Nucleus accumbens (tissue), 56 donors: Measurements from ENCODE around the gene CXCL1.
A peak's percentile ranks its signal among the peaks of the same experiment; 100 is the strongest.

Experiments
- DNase-seq, 56 donors: peaks; one replicate each; lab custom pipeline; 2025; lab: John Stamatoyannopoulos, UW

The CXCL1 gene

GRCh38 chr4:73869130-73870055 is at the start of gene CXCL1:
Gene CXCL1, plus strand, starts transcription at chr4:73869393. Its CDS starts 78 bp downstream, at chr4:73869471.
- no peak for DNase-seq

- no peak for DNase-seq
These were observed 47.9 kb upstream of the CXCL1 start for GRCh38 chr4:73821325-73821724.

GRCh38 chr4:73822389-73822788 is 46.8 kb upstream of the CXCL1 start:
- no peak for DNase-seq

- DNase-seq, result no peak
These were observed 46.2 kb upstream of the CXCL1 start for GRCh38 chr4:73822812-73823504.

DNA sequence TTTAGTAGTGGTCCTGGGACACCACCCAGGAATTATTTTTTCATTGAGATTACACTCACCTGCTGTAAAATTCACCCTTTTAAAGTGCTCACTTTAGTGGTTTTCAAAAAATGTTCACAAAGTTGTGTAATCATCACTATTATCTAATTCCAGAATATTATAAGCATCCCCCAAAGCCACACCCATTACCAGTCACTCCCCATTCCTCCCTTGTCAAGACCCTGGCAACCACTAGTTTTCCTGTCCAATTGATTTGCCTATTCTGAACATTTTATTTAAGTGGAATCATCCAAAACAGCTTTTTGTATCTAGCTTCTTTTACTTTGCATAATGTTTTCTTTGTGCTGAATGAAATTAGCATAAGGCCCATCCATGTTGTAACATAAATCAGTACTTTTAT is 45.4 kb upstream of the CXCL1 start:
- no peak for DNase-seq

- DNase-seq, result no peak
These were observed 40.2 kb upstream of the CXCL1 start for GRCh38 chr4:73828956-73829355.

- no peak for DNase-seq
These were observed 37.6 kb upstream of the CXCL1 start for GRCh38 chr4:73831569-73831968.

- no peak for DNase-seq
These were observed 36.4 kb upstream of the CXCL1 start for GRCh38 chr4:73832651-73833237.

- peak in 2 of 56 donors; percentile 1 to 6 for DNase-seq
These were observed 32.6 kb upstream of the CXCL1 start, which contains the start of gene CXCL6 for GRCh38 chr4:73836373-73837279. Gene CXCL6, plus strand, starts transcription at chr4:73836678. Its CDS starts 73 bp downstream, at chr4:73836751.

DNA sequence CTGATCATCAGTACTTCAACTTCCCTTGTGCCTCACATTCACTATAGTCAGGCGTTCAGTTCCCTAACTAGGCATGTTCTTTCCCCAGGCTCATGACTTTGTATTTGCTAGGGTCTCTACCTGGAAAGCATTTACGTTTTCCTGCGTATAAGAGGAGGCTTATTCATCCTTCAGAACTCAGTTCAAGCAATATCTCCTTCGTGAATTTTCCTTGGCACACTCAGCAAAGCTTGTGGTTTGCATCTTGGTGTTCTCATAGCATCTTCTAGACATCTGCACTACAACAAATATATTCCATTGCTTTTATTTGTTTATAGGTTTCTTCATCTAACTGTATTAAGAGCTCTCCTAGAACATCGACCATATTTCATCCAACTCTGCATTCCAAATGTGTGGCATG is 30.1 kb upstream of the CXCL1 start:
- DNase-seq, result no peak

DNA sequence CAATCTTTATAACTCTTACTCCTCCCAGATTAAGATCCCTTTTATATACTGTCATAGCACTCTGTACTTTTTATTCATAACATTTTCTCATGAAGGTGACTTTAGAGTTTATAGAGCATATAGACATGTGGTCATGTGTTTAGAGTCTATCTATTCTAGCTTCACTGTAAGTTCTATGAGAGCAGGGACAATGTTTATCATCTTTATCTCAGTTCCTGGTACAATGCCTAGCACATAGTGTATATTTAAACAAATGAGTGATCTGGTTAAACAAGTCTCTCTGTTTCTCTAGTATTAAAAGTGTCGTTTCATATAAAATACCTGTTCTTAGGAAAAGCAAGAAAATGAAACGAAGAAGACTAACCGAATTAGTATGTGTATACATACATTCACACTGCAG is 29.5 kb upstream of the CXCL1 start:
- no peak for DNase-seq

DNA sequence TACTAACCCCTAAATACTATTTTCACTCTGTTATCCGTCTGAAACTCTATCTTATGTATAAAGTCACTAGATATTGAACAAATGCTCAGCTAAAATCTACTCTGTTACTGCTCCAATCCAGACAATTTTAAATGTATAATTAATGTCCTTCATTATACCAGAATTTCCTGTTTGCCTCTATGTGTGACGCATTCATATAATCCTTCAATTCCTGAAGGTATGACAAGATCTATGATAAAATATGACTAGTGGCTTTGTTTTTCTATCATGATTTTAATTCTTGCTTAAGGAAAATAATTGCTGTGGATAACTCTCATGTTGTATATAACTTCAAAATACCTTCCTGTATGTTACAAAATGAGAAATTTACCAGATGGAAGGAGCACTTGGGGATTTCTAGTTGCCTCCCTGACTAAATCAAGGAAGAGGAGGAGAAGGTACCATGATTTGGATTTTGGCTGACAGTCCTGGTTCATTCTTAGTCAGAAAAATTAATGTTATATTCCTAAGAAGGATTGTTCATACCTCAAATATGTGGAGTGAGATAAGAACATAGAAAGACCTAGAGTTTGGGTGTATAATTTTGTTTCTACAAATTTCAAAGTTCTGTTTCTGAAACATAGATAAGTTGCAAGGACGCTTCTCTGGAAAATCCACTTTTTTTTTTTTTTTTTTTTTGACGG is 27.8 kb upstream of the CXCL1 start:
- DNase-seq, result no peak

DNA sequence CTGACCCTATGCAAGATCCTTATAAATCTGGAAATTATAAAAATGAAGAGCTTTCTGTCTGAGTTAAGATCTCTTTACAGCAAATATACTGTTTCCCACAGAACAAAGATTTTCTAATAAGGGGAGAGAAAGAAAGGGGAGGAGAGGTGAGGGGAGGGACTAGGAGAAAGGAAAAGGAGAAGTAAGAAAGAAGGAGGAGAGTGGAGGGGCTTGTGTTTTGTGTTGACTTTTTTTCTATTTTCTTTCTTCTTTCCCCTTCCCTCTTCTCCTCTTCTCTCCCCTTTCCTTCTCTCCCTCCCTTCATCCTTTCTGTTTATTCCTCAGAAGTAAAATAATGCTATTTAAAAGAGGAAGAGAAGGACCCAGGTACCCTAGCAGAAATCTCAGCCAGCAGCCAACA is 26.5 kb upstream of the CXCL1 start:
- no peak for DNase-seq

GRCh38 chr4:73843369-73843768 is 25.8 kb upstream of the CXCL1 start:
- DNase-seq, result no peak

GRCh38 chr4:73844345-73844744 is 24.8 kb upstream of the CXCL1 start:
- DNase-seq, result no peak

- DNase-seq, result no peak
These were observed 24.4 kb upstream of the CXCL1 start for GRCh38 chr4:73844806-73845205.

DNA sequence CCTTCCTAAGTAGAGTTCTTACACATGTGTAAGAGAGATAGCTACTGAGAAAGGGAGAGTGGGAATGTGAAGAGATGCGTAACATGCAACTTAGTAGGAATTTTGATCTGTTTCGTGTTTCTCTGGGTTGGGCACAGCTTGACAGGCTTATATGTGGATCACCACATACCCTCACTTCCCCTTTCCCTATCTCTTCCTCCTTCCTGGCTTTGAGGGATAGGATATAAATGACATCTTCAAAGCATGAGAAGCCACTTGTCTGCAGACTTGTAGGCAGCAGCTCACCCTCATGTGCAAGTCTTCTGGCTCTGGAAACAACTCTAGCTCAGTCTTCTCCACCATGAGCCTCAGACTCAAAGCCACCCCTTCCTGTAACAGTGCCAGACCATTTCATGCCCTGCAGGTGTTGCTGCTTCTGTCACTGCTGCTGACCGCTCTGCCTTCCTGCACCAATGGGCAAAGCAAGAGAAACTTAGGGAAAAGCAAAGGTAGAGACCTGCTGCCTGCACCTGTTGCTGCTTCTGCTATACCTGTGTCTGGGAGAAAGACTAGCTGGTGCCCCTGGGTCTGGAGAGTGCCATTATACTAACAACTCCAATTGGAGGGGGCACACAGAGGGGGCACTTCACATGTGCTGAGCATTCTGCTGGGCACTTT is 21.5 kb upstream of the CXCL1 start:
- no peak for DNase-seq

DNA sequence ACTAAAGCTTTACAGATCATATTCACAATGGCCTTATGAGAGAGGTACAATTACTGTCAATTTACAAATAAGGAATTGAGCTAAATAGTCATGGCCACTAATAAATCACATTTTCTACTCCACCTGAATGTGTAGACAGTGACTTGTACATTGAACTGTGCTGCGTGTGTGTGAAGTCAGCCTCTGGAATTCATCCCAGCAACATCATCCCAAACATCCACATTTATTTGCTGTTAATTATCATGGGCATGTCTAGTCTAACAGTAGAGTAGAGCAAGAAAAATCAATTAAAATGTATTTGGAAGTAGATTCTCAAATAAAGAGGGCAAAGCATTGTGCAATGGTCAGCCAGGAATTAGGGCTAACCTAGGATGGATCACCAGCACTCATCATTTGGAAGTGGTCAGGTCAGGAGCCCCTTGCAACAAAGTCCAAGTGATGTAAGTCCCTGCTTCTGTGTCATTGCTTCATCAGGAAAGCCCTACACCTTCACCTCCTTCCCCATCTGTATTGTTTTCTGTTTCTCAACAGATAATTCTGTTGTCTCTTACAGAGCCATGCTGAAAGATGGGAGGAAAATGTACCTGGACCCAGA is 20.9 kb upstream of the CXCL1 start:
- no peak for DNase-seq
